Breast epithelium (tissue), 4 donors: ENCODE data around the gene MT2A. TPM values are rescaled to one million over a fixed set of nuclear protein-coding genes. Genes with fewer than 3 reads are reported as not detected.
A peak's percentile ranks its signal among the peaks of the same experiment; 100 is the strongest.

Experiments used
- DNase-seq, 2 donors: peaks; one replicate each; pipeline ENCODE4 v3.0.0-alpha.2; 2019; ENCODE audit warnings: low spot score in 2 of 2
- H3K27ac ChIP-seq, 2 donors: fragments of 200-600 bp; sonication (generic) in 1 of 2; one replicate each; pipeline ENCODE4 v1.5.1; 2016 to 2019; ENCODE audit warnings: mild to moderate bottlenecking in 1 of 2
- H3K27me3 ChIP-seq, 2 donors: fragments of 200-600 bp; sonication (generic) in 1 of 2; one replicate each; pipeline versions ENCODE4 v1.5.1 to v1.6.0; 2017 to 2019; ENCODE audit warnings: control low read depth in 1 of 2, mild to moderate bottlenecking in 1 of 2
- H3K36me3 ChIP-seq: fragments of 200-600 bp; one replicate; pipeline ENCODE4 v1.5.1; 2019
- H3K4me1 ChIP-seq, 2 donors: fragments of 200-600 bp; sonication (generic); one replicate each; pipeline ENCODE4 v1.5.1; 2016 to 2019; ENCODE audit warnings: control low read depth in 1 of 2
- H3K4me3 ChIP-seq, 3 donors: fragments of 200-600 bp; sonication (generic); 1 replicate in 2 of 3; 2 replicates in 1 of 3; pipeline ENCODE4 v1.5.1; 2016 to 2019; ENCODE audit warnings: mild to moderate bottlenecking in 3 of 3, moderate library complexity in 2 of 3
- H3K9me3 ChIP-seq, 2 donors: fragments of 200-600 bp; sonication (generic) in 1 of 2; one replicate each; pipeline ENCODE4 v1.5.1; 2016 to 2019; ENCODE audit warnings: control low read depth in 1 of 2
- POLR2A ChIP-seq: fragments of 450-650 bp; IDR thresholded peaks from one replicate; pipeline ENCODE4 v1.6.1; 2016; ENCODE audit warnings: antibody characterized with exemption, mild to moderate bottlenecking, moderate library complexity
- POLR2AphosphoS5 ChIP-seq, 3 donors: sonication (generic); formaldehyde crosslinking; IDR thresholded peaks; one replicate each; pipeline ENCODE4 v1.6.1; 2017; ENCODE audit warnings: antibody characterized with exemption in 3 of 3
- intact Hi-C: fragments of 100-400 bp; cut with DNase I; formaldehyde crosslinking; loops from one replicate; pipeline ENCODE4 v1.15.1; 2023; ENCODE audit warnings: low total_unique reads
- total RNA-seq, 3 donors: library from RNA; depleted of rRNA; stranded (reverse); fragments of >200 nt; gene quantifications; one replicate each; pipeline ENCODE4 v1.1.0, GENCODE V29; 2016
- TF ChIP-seq, protein P1 (sequence below), 3 donors: fragments of 450-650 bp; IDR thresholded peaks; one replicate each; pipeline ENCODE4 v1.5.1; 2016 to 2017; ENCODE audit warnings: antibody characterized with exemption in 3 of 3, mild to moderate bottlenecking in 3 of 3, moderate library complexity in 3 of 3

MT2A gene
- total RNA-seq, 3 donors from 2014 or later = 352 to 543 (median 428) TPM

DNA sequence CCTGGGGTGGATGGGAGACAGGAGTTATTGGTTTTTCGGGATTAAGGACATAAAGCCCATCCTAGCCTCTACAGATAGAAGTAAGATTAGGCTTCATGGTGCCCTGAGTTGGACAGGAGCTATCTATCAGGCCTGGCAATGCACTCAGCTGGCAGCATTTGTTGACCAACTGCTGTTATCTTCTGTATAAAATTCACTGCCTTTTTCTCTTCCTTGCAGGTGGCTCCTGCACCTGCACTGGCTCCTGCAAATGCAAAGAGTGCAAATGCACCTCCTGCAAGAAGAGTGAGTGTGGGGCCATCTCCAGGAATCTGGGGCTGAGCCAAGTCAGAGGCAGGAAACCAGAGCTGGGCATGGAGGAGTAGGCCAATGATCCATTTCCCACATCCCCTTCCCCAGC is 30.7 kb downstream of the MT2A start:
- peak overlapping the region in 1 of 2 donors; percentile 87 for H3K27ac ChIP-seq
- intact Hi-C loops = no loop called here
- peak overlapping the region in 1 of 3 donors; percentile 70 for H3K4me3 ChIP-seq
- no peak for DNase-seq
- H3K9me3 ChIP-seq = no peaks in the 10 kb centered on the region
- no peaks in the 10 kb centered on the region for H3K4me1 ChIP-seq
- H3K36me3 ChIP-seq = no peaks in the 10 kb centered on the region
- H3K27me3 ChIP-seq = peaks cover 0 to 6% of the 10 kb centered on the region in 2 donors
- TF ChIP-seq, protein P1, sequence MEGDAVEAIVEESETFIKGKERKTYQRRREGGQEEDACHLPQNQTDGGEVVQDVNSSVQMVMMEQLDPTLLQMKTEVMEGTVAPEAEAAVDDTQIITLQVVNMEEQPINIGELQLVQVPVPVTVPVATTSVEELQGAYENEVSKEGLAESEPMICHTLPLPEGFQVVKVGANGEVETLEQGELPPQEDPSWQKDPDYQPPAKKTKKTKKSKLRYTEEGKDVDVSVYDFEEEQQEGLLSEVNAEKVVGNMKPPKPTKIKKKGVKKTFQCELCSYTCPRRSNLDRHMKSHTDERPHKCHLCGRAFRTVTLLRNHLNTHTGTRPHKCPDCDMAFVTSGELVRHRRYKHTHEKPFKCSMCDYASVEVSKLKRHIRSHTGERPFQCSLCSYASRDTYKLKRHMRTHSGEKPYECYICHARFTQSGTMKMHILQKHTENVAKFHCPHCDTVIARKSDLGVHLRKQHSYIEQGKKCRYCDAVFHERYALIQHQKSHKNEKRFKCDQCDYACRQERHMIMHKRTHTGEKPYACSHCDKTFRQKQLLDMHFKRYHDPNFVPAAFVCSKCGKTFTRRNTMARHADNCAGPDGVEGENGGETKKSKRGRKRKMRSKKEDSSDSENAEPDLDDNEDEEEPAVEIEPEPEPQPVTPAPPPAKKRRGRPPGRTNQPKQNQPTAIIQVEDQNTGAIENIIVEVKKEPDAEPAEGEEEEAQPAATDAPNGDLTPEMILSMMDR (IDR thresholded peaks at IDR 0.05) = no peak
- TF ChIP-seq POLR2A = no peak

DNA sequence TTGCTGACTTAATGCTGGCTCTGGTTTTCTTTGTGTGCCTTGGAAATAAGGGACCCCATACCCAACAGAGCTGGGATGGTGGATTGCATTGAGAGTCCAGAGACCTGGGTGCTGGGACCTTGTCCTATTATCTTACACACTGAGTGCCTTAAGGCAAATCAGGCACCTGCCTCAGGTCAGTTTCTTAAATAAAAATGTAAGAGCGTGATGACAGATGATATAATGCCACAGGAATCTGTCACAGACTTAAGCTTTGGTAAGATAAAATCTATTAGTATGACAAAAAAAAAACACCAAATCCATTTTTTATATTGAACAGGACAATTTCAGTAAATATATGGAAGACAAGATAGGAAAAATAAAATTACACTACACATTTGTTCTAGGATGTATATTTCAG is 31.7 kb downstream of the MT2A start:
- Histone ChIP-seq H3K27me3 (peaks cover 0 to 6% of the 10 kb centered on the region in 2 donors), H3K9me3 (no peaks in the 10 kb centered on the region)

GRCh38 chr16:56641166-56641565 is 32.8 kb downstream of the MT2A start:
- intact Hi-C loops = no loop called here
- Histone ChIP-seq H3K9me3 (no peaks in the 10 kb centered on the region), H3K4me1 (no peaks in the 10 kb centered on the region), H3K4me3 (no peak overlapping the region), H3K27ac (peak overlapping the region in 1 of 2 donors; percentile 1), H3K36me3 (no peaks in the 10 kb centered on the region), H3K27me3 (peaks cover 0 to 6% of the 10 kb centered on the region in 2 donors)
- DNase-seq = no peak
- no peak for TF ChIP-seq POLR2AphosphoS5 (IDR thresholded peaks at IDR 0.05)
- TF ChIP-seq, protein P1 (IDR thresholded peaks at IDR 0.05) = no peak
- no peak for TF ChIP-seq POLR2A

More for the DNA sequence above, 31.7 kb downstream of the MT2A start:
- no peak overlapping the region for H3K4me3 ChIP-seq
- TF ChIP-seq, protein P1 (IDR thresholded peaks at IDR 0.05) = no peak
- TF ChIP-seq POLR2AphosphoS5 (IDR thresholded peaks at IDR 0.05) (no peak), POLR2A (no peak)
- intact Hi-C loops = no loop called here
- H3K4me1 ChIP-seq = no peaks in the 10 kb centered on the region
- H3K27ac ChIP-seq = no peak overlapping the region
- no peaks in the 10 kb centered on the region for H3K36me3 ChIP-seq
- no peak for DNase-seq

DNA sequence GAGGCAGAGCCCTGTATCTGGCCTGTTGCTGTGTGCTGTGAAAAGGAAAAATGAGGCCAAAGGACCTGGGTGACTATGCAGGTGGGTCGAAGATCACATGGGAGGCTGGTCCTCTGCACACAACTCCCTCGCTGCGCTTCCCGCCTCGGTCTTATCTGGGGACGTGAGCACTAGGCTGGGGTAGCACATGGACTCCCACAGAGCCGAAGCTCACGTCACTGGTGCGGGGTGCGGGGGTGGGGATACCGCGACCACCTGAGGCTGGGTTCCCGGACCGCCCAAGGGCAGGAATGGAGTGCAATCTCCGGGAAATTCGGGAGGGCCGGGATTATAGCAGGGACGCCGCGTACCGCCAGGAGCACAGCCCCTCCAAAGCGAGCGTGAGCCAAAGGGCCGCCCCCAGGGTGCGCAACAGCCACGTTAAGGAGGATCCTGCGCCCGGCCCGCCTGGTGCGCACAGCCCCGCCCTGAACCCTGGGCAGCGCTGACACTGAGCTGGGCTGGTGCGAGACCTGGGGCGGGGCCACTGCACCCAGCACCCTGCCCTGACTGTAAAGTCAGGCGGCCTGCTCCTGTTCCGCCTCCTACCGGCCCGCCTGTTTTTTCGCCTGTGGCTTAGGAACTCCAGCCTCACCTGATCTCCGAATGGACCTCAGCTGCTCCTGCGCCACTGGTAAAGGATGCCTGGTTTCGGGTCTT is 34.8 kb downstream of the MT2A start:
- Histone ChIP-seq H3K27ac (peak overlapping the region in 1 of 2 donors; percentile 80), H3K27me3 (peaks cover 0 to 4% of the 10 kb centered on the region in 2 donors), H3K4me3 (peak overlapping the region; percentile 9 to 64 (median 51)), H3K9me3 (no peaks in the 10 kb centered on the region), H3K4me1 (no peaks in the 10 kb centered on the region), H3K36me3 (no peaks in the 10 kb centered on the region)
- DNase-seq = peak; percentile 59 to 75
- intact Hi-C loops = no loop called here
- TF ChIP-seq POLR2A (no peak), POLR2AphosphoS5 (IDR thresholded peaks at IDR 0.05) (peak in 1 of 3 donors; percentile 75)
- TF ChIP-seq, protein P1 (IDR thresholded peaks at IDR 0.05) = peak; percentile 28 to 29 (median 28)

DNA sequence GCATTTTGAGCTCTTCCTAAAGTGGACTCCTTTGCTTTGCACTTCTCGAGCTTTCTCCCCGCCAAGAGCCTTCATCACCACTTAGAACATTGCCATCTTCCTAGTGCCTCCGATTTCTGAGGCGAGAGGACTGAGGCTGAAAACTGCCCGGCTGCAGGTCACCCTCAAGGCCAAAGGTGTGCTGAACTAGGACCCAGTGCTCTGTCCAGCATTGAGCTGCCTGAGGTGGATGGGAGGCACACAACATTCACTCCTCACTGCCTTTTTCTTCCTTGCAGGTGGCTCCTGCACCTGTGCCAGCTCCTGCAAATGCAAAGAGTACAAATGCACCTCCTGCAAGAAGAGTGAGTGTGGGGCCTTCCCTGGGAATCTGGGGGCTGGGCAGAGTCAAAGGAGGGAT is 35.4 kb downstream of the MT2A start:
- Histone ChIP-seq H3K27me3 (no peaks in the 10 kb centered on the region), H3K9me3 (no peaks in the 10 kb centered on the region), H3K4me1 (no peaks in the 10 kb centered on the region), H3K27ac (peak overlapping the region in 1 of 2 donors; percentile 80), H3K36me3 (no peaks in the 10 kb centered on the region), H3K4me3 (peak overlapping the region in 2 of 3 donors; percentile 51 to 64)
- TF ChIP-seq POLR2AphosphoS5 (IDR thresholded peaks at IDR 0.05) = no peak
- TF ChIP-seq POLR2A = no peak
- TF ChIP-seq, protein P1 (IDR thresholded peaks at IDR 0.05) = no peak
- intact Hi-C loops = no loop called here
- DNase-seq = no peak
